Hepatocyte (in vitro differentiated cells): ENCODE results near the gene ELAC1. TPM values are rescaled to one million over a fixed set of nuclear protein-coding genes. Genes with fewer than 3 reads are reported as not detected.

Source experiments
- DNase-seq: peaks from one replicate; pipeline ENCODE4 v3.0.0-alpha.2; 2016; ENCODE audit warnings: low spot score
- H2AFZ ChIP-seq: fragments of 200-600 bp; sonication (generic); 2 replicates; pipeline ENCODE4 v1.6.0; 2016; ENCODE audit warnings: antibody characterized with exemption, mild to moderate bottlenecking
- H3K27ac ChIP-seq: fragments of 200-600 bp; sonication (generic); 2 replicates; pipeline ENCODE4 v1.5.1; 2016; ENCODE audit warnings: mild to moderate bottlenecking
- H3K27me3 ChIP-seq: fragments of 200-600 bp; sonication (generic); 2 replicates; pipeline ENCODE4 v1.6.1; 2016
- H3K36me3 ChIP-seq: fragments of 200-600 bp; sonication (generic); replicated peaks from 2 replicates; pipeline ENCODE4 v1.5.1; 2016; ENCODE audit warnings: low read depth; ENCODE audit not compliant: insufficient read depth
- H3K4me1 ChIP-seq: fragments of 200-600 bp; sonication (generic); 2 replicates; pipeline ENCODE4 v1.5.1; 2016; ENCODE audit warnings: mild to moderate bottlenecking, moderate library complexity; ENCODE audit not compliant: insufficient read depth
- H3K4me2 ChIP-seq: fragments of 200-600 bp; sonication (generic); 2 replicates; pipeline ENCODE4 v1.6.0; 2016
- H3K4me3 ChIP-seq: fragments of 200-600 bp; sonication (generic); 2 replicates; pipeline ENCODE4 v1.5.1; 2016; ENCODE audit warnings: mild to moderate bottlenecking
- H3K79me2 ChIP-seq: fragments of 200-600 bp; sonication (generic); 2 replicates; pipeline ENCODE4 v1.6.0; 2017; ENCODE audit warnings: mild to moderate bottlenecking
- H3K9me2 ChIP-seq: fragments of 200-600 bp; sonication (generic); replicated peaks from 2 replicates; pipeline ENCODE4 v1.6.0; 2017; ENCODE audit warnings: mild to moderate bottlenecking; ENCODE audit not compliant: insufficient read depth
- H3K9me3 ChIP-seq: fragments of 200-600 bp; sonication (generic); 2 replicates; pipeline ENCODE4 v1.5.1; 2016; ENCODE audit warnings: low read depth, mild to moderate bottlenecking
- H4K20me1 ChIP-seq: fragments of 200-600 bp; sonication (generic); 2 replicates; pipeline ENCODE4 v1.6.0; 2016; ENCODE audit warnings: mild to moderate bottlenecking; ENCODE audit not compliant: insufficient read depth, poor library complexity, severe bottlenecking
- EZH2 ChIP-seq: fragments of 200-600 bp; sonication (generic); IDR thresholded peaks from 2 replicates; pipeline ENCODE4 v1.6.1; 2016; ENCODE audit warnings: antibody characterized with exemption, mild to moderate bottlenecking, borderline replicate concordance
- EZH2phosphoT487 ChIP-seq: fragments of 200-600 bp; sonication (generic); IDR thresholded peaks from one replicate; pipeline ENCODE4 v1.6.1; 2018; ENCODE audit warnings: antibody characterized with exemption, mild to moderate bottlenecking, low read depth, moderate library complexity; ENCODE audit not compliant: unreplicated experiment, severe bottlenecking
- WGBS: methylation state at CpG from one replicate; pipeline ENCODE4 v1.1.6; 2016; ENCODE audit warnings: low lambda C conversion rate; ENCODE audit errors: missing lambda C conversion rate; 5-methylcytosine and 5-hydroxymethylcytosine counted together
- polyA plus RNA-seq: library from polyadenylated mRNA; unstranded; fragments of >200 nt; fragmentation: Nextera tagmentation; extraction: Ambion mirVana; gene quantifications from 2 replicates; pipeline ENCODE4 v1.2.1, GENCODE V29; 2016
- total RNA-seq: library from RNA; depleted of rRNA; stranded (reverse); fragments of >200 nt; gene quantifications from 2 replicates; pipeline ENCODE4 v1.2.3, GENCODE V29; 2014
- TF ChIP-seq, protein P1 (sequence below): fragments of 200-600 bp; sonication (generic); IDR thresholded peaks from 2 replicates; pipeline ENCODE4 v1.5.1; 2016; ENCODE audit warnings: antibody characterized with exemption, mild to moderate bottlenecking; ENCODE audit not compliant: poor library complexity

ELAC1 gene
- total and polyA plus RNA-seq, 2 experiments from 2014 or later, result 9.4 to 14.7 TPM

DNA sequence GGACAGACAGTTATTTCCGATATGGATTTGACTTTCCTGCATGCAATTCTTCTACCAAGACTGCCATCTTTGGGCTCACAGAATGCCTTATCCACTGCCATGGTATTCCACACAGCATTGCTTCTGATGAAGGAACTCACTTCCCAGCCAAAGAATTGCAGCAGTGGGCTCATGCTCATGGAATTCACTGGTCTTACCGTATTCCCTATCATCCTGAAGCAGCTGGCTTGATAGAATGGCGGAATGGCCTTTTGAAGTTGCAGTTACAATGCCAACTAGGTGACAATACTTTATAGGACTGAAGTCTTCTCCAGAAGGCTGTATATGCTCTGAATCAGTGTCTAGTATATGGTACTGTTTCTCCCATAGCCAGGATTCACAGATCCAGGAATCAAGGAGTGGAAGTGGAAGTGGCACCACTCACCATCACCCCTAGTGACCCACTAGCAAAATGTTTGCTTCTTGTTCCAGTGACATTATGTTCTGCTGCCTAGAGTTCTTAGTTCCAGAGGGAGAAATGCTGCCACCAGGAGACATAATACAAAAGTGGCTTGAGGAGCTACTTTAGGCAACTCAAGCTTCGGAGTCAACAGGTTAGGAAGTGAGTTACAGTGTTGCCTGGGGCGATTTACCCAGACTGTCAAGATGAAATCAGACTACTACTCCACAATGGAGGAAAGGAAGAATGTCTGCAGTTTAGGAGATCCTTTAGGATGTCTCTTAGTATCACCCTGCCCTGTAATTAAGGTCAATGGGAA lies 38.4 kb downstream of the ELAC1 start:
- no peaks in the 10 kb centered on the region for H3K36me3 ChIP-seq
- no peak overlapping the region for H2AFZ ChIP-seq
- peaks cover 14% of the 10 kb centered on the region for H3K4me1 ChIP-seq
- no peaks in the 10 kb centered on the region for H3K27me3 ChIP-seq
- H3K9me3 ChIP-seq, result no peaks in the 10 kb centered on the region
- TF ChIP-seq EZH2phosphoT487 (no peak), EZH2 (no peak)
- TF ChIP-seq, protein P1, sequence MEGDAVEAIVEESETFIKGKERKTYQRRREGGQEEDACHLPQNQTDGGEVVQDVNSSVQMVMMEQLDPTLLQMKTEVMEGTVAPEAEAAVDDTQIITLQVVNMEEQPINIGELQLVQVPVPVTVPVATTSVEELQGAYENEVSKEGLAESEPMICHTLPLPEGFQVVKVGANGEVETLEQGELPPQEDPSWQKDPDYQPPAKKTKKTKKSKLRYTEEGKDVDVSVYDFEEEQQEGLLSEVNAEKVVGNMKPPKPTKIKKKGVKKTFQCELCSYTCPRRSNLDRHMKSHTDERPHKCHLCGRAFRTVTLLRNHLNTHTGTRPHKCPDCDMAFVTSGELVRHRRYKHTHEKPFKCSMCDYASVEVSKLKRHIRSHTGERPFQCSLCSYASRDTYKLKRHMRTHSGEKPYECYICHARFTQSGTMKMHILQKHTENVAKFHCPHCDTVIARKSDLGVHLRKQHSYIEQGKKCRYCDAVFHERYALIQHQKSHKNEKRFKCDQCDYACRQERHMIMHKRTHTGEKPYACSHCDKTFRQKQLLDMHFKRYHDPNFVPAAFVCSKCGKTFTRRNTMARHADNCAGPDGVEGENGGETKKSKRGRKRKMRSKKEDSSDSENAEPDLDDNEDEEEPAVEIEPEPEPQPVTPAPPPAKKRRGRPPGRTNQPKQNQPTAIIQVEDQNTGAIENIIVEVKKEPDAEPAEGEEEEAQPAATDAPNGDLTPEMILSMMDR, result no peak
- no peak overlapping the region for H3K4me2 ChIP-seq
- no peaks in the 10 kb centered on the region for H3K9me2 ChIP-seq
- H4K20me1 ChIP-seq, result no peaks in the 10 kb centered on the region
- peak overlapping the region; percentile 57 for H3K27ac ChIP-seq
- H3K79me2 ChIP-seq, result no peaks in the 10 kb centered on the region
- H3K4me3 ChIP-seq, result no peak overlapping the region
- WGBS, result 81% methylated on average over 5 of the region's 5 CpGs
- no peak for DNase-seq

DNA sequence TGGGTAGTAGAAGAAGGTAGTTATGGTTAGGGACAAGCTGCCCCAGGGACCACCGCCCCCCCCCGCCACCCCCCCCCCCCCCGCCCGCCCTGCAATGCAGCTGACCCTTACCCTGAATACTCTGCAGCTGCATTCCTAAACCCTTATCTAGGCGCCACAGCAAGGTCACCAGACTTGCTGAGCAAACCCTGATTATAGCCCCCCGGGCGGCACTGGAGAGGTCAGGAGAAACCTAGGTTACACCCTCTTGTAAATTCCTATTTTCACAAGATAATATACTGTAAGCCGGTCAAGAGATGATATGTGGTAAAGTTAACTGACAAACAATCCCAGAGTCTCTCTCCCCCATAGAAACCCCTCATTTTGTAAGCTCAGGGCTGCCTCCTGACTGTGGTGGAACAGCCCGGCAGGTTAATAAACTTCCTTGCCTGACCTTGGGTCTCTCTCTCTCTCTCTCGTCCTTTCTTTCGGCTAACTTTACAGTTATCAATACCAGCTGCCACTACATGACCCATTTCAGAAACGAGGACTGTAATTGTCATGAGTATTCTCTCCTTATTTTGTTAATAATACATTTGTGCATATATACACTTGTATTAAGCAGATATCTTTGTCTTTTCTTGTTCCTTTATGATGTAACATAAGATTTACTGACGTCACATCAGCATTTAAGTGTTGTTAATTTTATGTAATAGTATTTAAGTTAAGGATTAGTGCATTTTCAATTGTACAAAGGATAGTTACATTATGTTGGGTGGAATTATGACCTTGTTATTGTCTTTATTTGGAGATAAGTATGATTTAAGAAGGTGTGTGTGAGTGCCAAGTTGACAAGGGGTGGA lies 39.3 kb downstream of the ELAC1 start:
- no peaks in the 10 kb centered on the region for H3K27me3 ChIP-seq
- H3K9me3 ChIP-seq, result no peaks in the 10 kb centered on the region
- H3K36me3 ChIP-seq, result no peaks in the 10 kb centered on the region
- no peaks in the 10 kb centered on the region for H3K9me2 ChIP-seq
- 23% methylated on average over 11 of the region's 13 CpGs for WGBS
- H2AFZ ChIP-seq, result no peak overlapping the region
- no peak for TF ChIP-seq EZH2phosphoT487
- TF ChIP-seq EZH2, result no peak
- TF ChIP-seq, protein P1, result no peak
- no peaks in the 10 kb centered on the region for H3K79me2 ChIP-seq
- no peak overlapping the region for H3K4me3 ChIP-seq
- H4K20me1 ChIP-seq, result no peaks in the 10 kb centered on the region
- H3K4me1 ChIP-seq, result peaks cover 14% of the 10 kb centered on the region
- H3K27ac ChIP-seq, result peak overlapping the region; percentile 57
- DNase-seq, result no peak
- H3K4me2 ChIP-seq, result peak overlapping the region; percentile 50

DNA sequence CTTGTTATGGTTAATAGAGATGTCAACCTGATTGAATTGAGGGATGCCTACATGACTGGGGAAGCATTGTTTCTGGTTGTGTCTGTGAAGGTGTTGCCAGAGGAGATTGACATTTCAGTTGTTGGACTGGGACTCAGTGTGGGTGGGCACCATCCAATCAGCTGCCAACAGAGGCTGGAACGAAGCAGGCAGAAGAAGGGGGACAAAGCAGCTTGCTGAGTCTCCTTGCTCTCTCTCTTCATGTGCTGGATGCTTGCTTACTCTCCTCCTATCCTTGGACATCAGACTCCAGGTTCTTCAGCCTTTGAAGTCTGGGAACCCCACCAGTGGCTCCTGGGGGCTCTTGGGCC lies 39.9 kb downstream of the ELAC1 start:
- Histone ChIP-seq H3K4me1 (peaks cover 14% of the 10 kb centered on the region), H3K27me3 (no peaks in the 10 kb centered on the region), H4K20me1 (no peaks in the 10 kb centered on the region), H3K36me3 (no peaks in the 10 kb centered on the region), H3K9me3 (no peaks in the 10 kb centered on the region), H3K9me2 (no peaks in the 10 kb centered on the region), H3K27ac (no peak overlapping the region), H3K4me3 (no peak overlapping the region), H2AFZ (no peak overlapping the region), H3K4me2 (peak overlapping the region; percentile 50), H3K79me2 (no peaks in the 10 kb centered on the region)
- DNase-seq, result no peak
- 69% methylated on average over 1 of the region's 1 CpG for WGBS
- TF ChIP-seq EZH2 (no peak), EZH2phosphoT487 (no peak)
- TF ChIP-seq, protein P1, result no peak
